HepG2 (cell line): Measurements from ENCODE around the gene COG4. TPM values are rescaled to one million over a fixed set of nuclear protein-coding genes. Genes with fewer than 3 reads are reported as not detected.
A peak's percentile ranks its signal among the peaks of the same experiment; 100 is the strongest.

ENCODE experiments used
- ATAC-seq: fragments of 200-7000 bp; cut with Tn5 transposase; 3 replicates; pipeline ENCODE4 v1.9.1; 2020; ENCODE audit warnings: mild to moderate bottlenecking, moderate library complexity
- BruUV-seq: library from RNA; stranded (reverse); fragments of 400-500 nt; replicated peaks from 2 replicates; lab custom pipeline; 2021; lab: Mats Ljungman, UMichigan
- CTCF ChIA-PET: fragments of 300-600 bp; formaldehyde crosslinking; extraction: SDS; loops from one replicate; lab custom pipeline; 2021; ENCODE audit warnings: low total read pairs, inconsistent platforms, low intra/inter-chr PET ratio; lab: Yijun Ruan, JAX
- POLR2A ChIA-PET: fragments of 350-600 bp; sonication (Branson Sonifier 250); formaldehyde crosslinking; loops from one replicate; lab custom pipeline; 2020; ENCODE audit warnings: antibody characterized with exemption, inconsistent platforms; lab: Yijun Ruan, JAX
- DNase-seq: peaks from one replicate; pipeline ENCODE4 v3.0.0-alpha.2; 2015; ENCODE audit warnings: low spot score
- FAIRE-seq: peaks from 3 replicates; lab custom pipeline; 2011; peaks lifted over from hg19 to GRCh38; lab: Jason Lieb, UNC
- H2AFZ ChIP-seq: one replicate; pipeline ENCODE4 v1.6.1; 2011; ENCODE audit warnings: low read length, inconsistent platforms
- H3K27ac ChIP-seq: fragments of 300-600 bp; 3 replicates; pipeline ENCODE4 v1.8.0; 2011; ENCODE audit warnings: mixed run types, mild to moderate bottlenecking, mixed read lengths, low read length, inconsistent platforms; ENCODE audit not compliant: insufficient read depth; ENCODE audit errors: extremely low read length
- H3K27me3 ChIP-seq, 2 experiments: fragments of 200-600 bp in 1 of 2; 2 replicates in 1 of 2; 3 replicates in 1 of 2; pipeline versions ENCODE4 v1.6.0 to v1.8.0; 2011; ENCODE audit warnings: low read length in 2 of 2, mild to moderate bottlenecking in 2 of 2, moderate library complexity in 2 of 2, inconsistent platforms in 1 of 2; ENCODE audit not compliant: insufficient read depth in 2 of 2, control insufficient read depth in 1 of 2
- H3K36me3 ChIP-seq, 2 experiments: fragments of 200-600 bp in 1 of 2; replicated peaks in 1 of 2; 2 replicates in 1 of 2; 3 replicates in 1 of 2; pipeline versions ENCODE4 v1.5.1 to v1.8.0; 2011; ENCODE audit warnings: low read length in 2 of 2, inconsistent platforms in 1 of 2; ENCODE audit not compliant: insufficient read depth in 2 of 2, control insufficient read depth in 1 of 2
- H3K4me1 ChIP-seq: 2 replicates; pipeline ENCODE4 v1.5.1; 2012; ENCODE audit warnings: low read length, inconsistent platforms; ENCODE audit not compliant: insufficient read depth
- H3K4me2 ChIP-seq: 2 replicates; pipeline ENCODE4 v1.6.0; 2011; ENCODE audit warnings: low read depth, low read length, inconsistent platforms
- H3K4me3 ChIP-seq, 3 experiments: fragments of 200-600 bp in 1 of 3; sonication (generic), shearing (Covaris generic) in 1 of 3; replicated peaks in 1 of 3; 2 replicates each; pipeline ENCODE4 v1.5.1; 2011 to 2016; ENCODE audit warnings: low read length in 3 of 3, inconsistent platforms in 2 of 3, low read depth in 2 of 3, mild to moderate bottlenecking in 2 of 3, control low read depth in 1 of 3, mixed read lengths in 1 of 3; ENCODE audit not compliant: insufficient read depth in 1 of 3
- H3K79me2 ChIP-seq: one replicate; pipeline ENCODE4 v1.6.1; 2011; ENCODE audit warnings: low read length, inconsistent platforms; ENCODE audit not compliant: insufficient read depth
- H3K9ac ChIP-seq: 2 replicates; pipeline ENCODE4 v1.6.0; 2011; ENCODE audit warnings: mild to moderate bottlenecking, low read depth, low read length, inconsistent platforms; ENCODE audit not compliant: insufficient read depth
- H3K9me3 ChIP-seq: 2 replicates; pipeline ENCODE4 v1.5.1; 2012; ENCODE audit warnings: mild to moderate bottlenecking, low read length
- H4K20me1 ChIP-seq: 2 replicates; pipeline ENCODE4 v1.6.0; 2011; ENCODE audit warnings: inconsistent platforms, mild to moderate bottlenecking, low read length, moderate library complexity; ENCODE audit not compliant: insufficient read depth
- EEA1 ChIP-seq: sonication (generic); formaldehyde crosslinking; IDR thresholded peaks from 2 replicates; pipeline ENCODE4 v1.5.1; 2020; ENCODE audit warnings: mild to moderate bottlenecking, missing genetic modification reagents, borderline replicate concordance
- IRX3 ChIP-seq: sonication (generic); formaldehyde crosslinking; IDR thresholded peaks from 2 replicates; pipeline ENCODE4 v1.8.1; 2023; ENCODE audit warnings: mild to moderate bottlenecking, low read depth, missing genetic modification reagents, borderline replicate concordance
- RBFOX2 ChIP-seq: fragments of 200-400 bp; formaldehyde crosslinking; IDR thresholded peaks from 2 replicates; pipeline ENCODE4 v1.6.1; 2017; ENCODE audit warnings: low read depth, mild to moderate bottlenecking, low read length
- RFX5 ChIP-seq: IDR thresholded peaks from 2 replicates; pipeline ENCODE4 v1.6.1; 2011; ENCODE audit warnings: low read depth, low read length, improper control_type of control experiment
- TOPORS ChIP-seq: sonication (generic); formaldehyde crosslinking; IDR thresholded peaks from 2 replicates; pipeline ENCODE4 v1.8.0; 2023; ENCODE audit warnings: mild to moderate bottlenecking, missing genetic modification reagents
- TP53 ChIP-seq: sonication (generic); formaldehyde crosslinking; conservative IDR thresholded peaks from 2 replicates; pipeline ENCODE4 v1.4.0; 2020; ENCODE audit warnings: missing genetic modification reagents
- ZNF121 ChIP-seq: sonication (generic); formaldehyde crosslinking; IDR thresholded peaks from 2 replicates; pipeline ENCODE4 v1.5.0; 2020; ENCODE audit warnings: mild to moderate bottlenecking, missing genetic modification reagents
- ZNF24 ChIP-seq: fragments of 450-650 bp; IDR thresholded peaks from 2 replicates; pipeline ENCODE4 v1.6.1; 2017; ENCODE audit warnings: antibody characterized with exemption, mild to moderate bottlenecking
- ZNF263 ChIP-seq: sonication (generic); formaldehyde crosslinking; IDR thresholded peaks from 2 replicates; pipeline ENCODE4 v1.4.0; 2020; ENCODE audit warnings: missing genetic modification reagents
- WGBS: methylation state at CpG from one replicate; pipeline ENCODE4 v1.1.6; 2017; ENCODE audit warnings: low lambda C conversion rate; 5-methylcytosine and 5-hydroxymethylcytosine counted together
- in situ Hi-C: cut with HindIII; loops from 2 replicates; pipeline ENCODE4 v1.10.0; 2017; ENCODE audit warnings: low pct_unique_long_range_greater_than_20kb; ENCODE audit not compliant: extremely low pct_ligation_motif_present
- intact Hi-C: fragments of 100-400 bp; cut with micrococcal nuclease; formaldehyde crosslinking; loops from one replicate; pipeline ENCODE4 v1.10.0; 2022; ENCODE audit not compliant: unreplicated experiment
- polyA plus RNA-seq, 8 experiments: library from polyadenylated mRNA; depleted of rRNA in 3 of 8; stranded (reverse) in 7 of 8; unstranded in 1 of 8; fragments of >200 nt; fragmentation: Illumina TruSeq in 4 of 8; extraction: Trizol in 4 of 8; gene quantifications; 2 replicates each; pipeline versions ENCODE4 v1.2.1 to v1.2.3, GENCODE V29; 2011 to 2016; ENCODE audit warnings: low read depth in 4 of 8, missing spikeins in 1 of 8, mixed read lengths in 1 of 8; ENCODE audit not compliant: insufficient read depth in 1 of 8
- total RNA-seq, 5 experiments: library from RNA; depleted of rRNA; stranded (reverse); fragments of >200 nt; fragmentation: Illumina TruSeq; extraction: Trizol; gene quantifications; 2 replicates each; pipeline ENCODE4 v1.2.3, GENCODE V29; 2016; ENCODE audit warnings: low read depth in 1 of 5
- TF ChIP-seq, protein P1 (sequence below): IDR thresholded peaks from 2 replicates; pipeline ENCODE4 v1.6.1; 2018; ENCODE audit warnings: missing genetic modification reagents

The COG4 gene
- total and polyA plus RNA-seq, 2 of the 13 experiments (the other 11 are each of a cell fraction or from before 2014, with no cell fraction given): 51.1 to 73.8 TPM

- ChIA-PET CTCF (no interaction called here), POLR2A (interaction anchor here (1.0 kb wide), 1 partner anchor 163 kb away, joined by 3 read pairs; no protein-coding TSS in a partner anchor)
- no peak overlapping the region for H3K9ac ChIP-seq
- BruUV-seq: no TSS peak
- ATAC-seq: no peak
- in situ Hi-C loops: no loop called here
- H3K4me1 ChIP-seq: no peaks in the 10 kb centered on the region
- no peak overlapping the region for H3K4me2 ChIP-seq
- no peaks in the 10 kb centered on the region for H3K27me3 ChIP-seq
- H2AFZ ChIP-seq: no peak overlapping the region
- TF ChIP-seq IRX3 (CRISPR knock-in tag): no peak
- no peak for TF ChIP-seq ZNF24
- TF ChIP-seq ZNF121: peak; percentile 61; the same call in 1 of the 2 replicates
- no peaks in the 10 kb centered on the region for H3K9me3 ChIP-seq
- DNase-seq: no peak
- 90% methylated on average over 1 of the region's 1 CpG for WGBS
- H3K36me3 ChIP-seq: peaks cover 47 to 94% of the 10 kb centered on the region in 2 experiments
- no peak overlapping the region for H3K4me3 ChIP-seq
- no peak for FAIRE-seq
- intact Hi-C loops: no loop called here
- no peak overlapping the region for H3K27ac ChIP-seq
- peaks cover 37% of the 10 kb centered on the region for H4K20me1 ChIP-seq
- H3K79me2 ChIP-seq: peaks cover 48% of the 10 kb centered on the region
Observed at GRCh38 chr16:70544548-70544947, 21.2 kb upstream of the COG4 start.

DNA sequence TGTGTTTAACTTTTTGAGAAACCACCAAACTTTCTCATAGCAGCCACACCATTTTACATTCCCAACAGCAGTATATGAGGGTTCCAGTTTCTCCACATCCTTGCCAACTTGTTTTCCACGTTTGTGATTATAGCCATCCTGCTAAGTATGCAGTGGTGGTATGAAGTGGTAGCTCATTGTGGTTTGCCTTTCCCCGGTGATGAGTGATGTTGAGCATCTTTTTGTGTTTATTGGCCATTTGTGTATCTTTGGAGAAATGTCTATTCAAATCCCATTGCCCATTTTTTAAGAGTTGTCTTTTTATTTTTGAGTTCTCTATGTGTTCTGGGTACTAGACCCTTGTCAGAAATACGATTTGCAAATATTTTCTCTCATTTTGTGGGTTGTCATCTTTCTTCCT lies 17.6 kb upstream of the COG4 start:
- Histone ChIP-seq H3K27ac (no peak overlapping the region), H3K9me3 (no peaks in the 10 kb centered on the region), H2AFZ (no peak overlapping the region), H3K4me1 (no peaks in the 10 kb centered on the region), H3K79me2 (peaks cover 49% of the 10 kb centered on the region), H3K4me3 (no peak overlapping the region), H3K27me3 (no peaks in the 10 kb centered on the region), H3K36me3 (peaks cover 51 to 92% of the 10 kb centered on the region in 2 experiments), H3K9ac (no peak overlapping the region), H4K20me1 (peaks cover 35% of the 10 kb centered on the region), H3K4me2 (no peak overlapping the region)
- ATAC-seq (no peak), FAIRE-seq (no peak), DNase-seq (no peak)
- intact Hi-C loops (no loop called here), in situ Hi-C loops (no loop called here)
- ChIA-PET CTCF (no interaction called here), POLR2A (no interaction called here)
- TF ChIP-seq, protein P1, sequence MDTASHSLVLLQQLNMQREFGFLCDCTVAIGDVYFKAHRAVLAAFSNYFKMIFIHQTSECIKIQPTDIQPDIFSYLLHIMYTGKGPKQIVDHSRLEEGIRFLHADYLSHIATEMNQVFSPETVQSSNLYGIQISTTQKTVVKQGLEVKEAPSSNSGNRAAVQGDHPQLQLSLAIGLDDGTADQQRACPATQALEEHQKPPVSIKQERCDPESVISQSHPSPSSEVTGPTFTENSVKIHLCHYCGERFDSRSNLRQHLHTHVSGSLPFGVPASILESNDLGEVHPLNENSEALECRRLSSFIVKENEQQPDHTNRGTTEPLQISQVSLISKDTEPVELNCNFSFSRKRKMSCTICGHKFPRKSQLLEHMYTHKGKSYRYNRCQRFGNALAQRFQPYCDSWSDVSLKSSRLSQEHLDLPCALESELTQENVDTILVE (CRISPR knock-in tag): no peak
- TF ChIP-seq ZNF263 (CRISPR knock-in tag) (no peak), TP53 (CRISPR knock-in tag) (no peak), EEA1 (CRISPR knock-in tag) (no peak), RBFOX2 (peak; percentile 43; the same call in 1 of the 2 replicates), RFX5 (peak; percentile 70), TOPORS (no peak)
- 92% methylated on average over 3 of the region's 3 CpGs for WGBS
- BruUV-seq: TSS peak; percentile 23
